Neural progenitor cell (in vitro differentiated cells): ENCODE data around the gene ZDHHC14. TPM values are rescaled to one million over a fixed set of nuclear protein-coding genes. Genes with fewer than 3 reads are reported as not detected.
"Not testable (repeated sequence)": the region's sequence is repeated elsewhere in the genome, so short reads cannot be mapped to it uniquely, and the experiment has no call there.

Experiments used
- DNase-seq: peaks from one replicate; pipeline ENCODE4 v3.0.0-alpha.2; 2016; ENCODE audit warnings: low spot score
- H2AFZ ChIP-seq: fragments of 200-600 bp; sonication (generic); replicated peaks from 2 replicates; pipeline ENCODE4 v1.6.1; 2016; ENCODE audit warnings: antibody characterized with exemption
- H3F3A ChIP-seq: fragments of 200-600 bp; sonication (generic); 2 replicates; pipeline ENCODE4 v1.6.1; 2016; ENCODE audit warnings: antibody characterized with exemption, low read depth
- H3K27ac ChIP-seq: fragments of 200-600 bp; sonication (generic); 2 replicates; pipeline ENCODE4 v1.5.1; 2016; ENCODE audit warnings: mild to moderate bottlenecking
- H3K27me3 ChIP-seq: fragments of 200-600 bp; sonication (generic); 2 replicates; pipeline ENCODE4 v1.6.1; 2016; ENCODE audit warnings: mild to moderate bottlenecking, moderate library complexity
- H3K36me3 ChIP-seq: fragments of 200-600 bp; sonication (generic); 2 replicates; pipeline ENCODE4 v1.5.1; 2016
- H3K4me1 ChIP-seq: fragments of 200-600 bp; sonication (generic); 2 replicates; pipeline ENCODE4 v1.6.1; 2016; ENCODE audit warnings: mixed run types
- H3K4me2 ChIP-seq: fragments of 200-600 bp; sonication (generic); 2 replicates; pipeline ENCODE4 v1.6.1; 2016
- H3K4me3 ChIP-seq: fragments of 200-600 bp; sonication (generic); 2 replicates; pipeline ENCODE4 v1.5.1; 2016
- H3K79me2 ChIP-seq: fragments of 200-600 bp; sonication (generic); 2 replicates; pipeline ENCODE4 v1.6.1; 2016; ENCODE audit warnings: low read depth
- H3K9ac ChIP-seq: fragments of 200-600 bp; sonication (generic); 2 replicates; pipeline ENCODE4 v1.6.1; 2016
- H3K9me3 ChIP-seq: fragments of 200-600 bp; sonication (generic); 2 replicates; pipeline ENCODE4 v1.5.1; 2016; ENCODE audit warnings: low read depth
- H4K20me1 ChIP-seq: fragments of 200-600 bp; sonication (generic); 2 replicates; pipeline ENCODE4 v1.6.1; 2016; ENCODE audit warnings: low read depth
- H3K27ac Mint-ChIP-seq: 3 replicates; pipeline ENCODE4 v1.8.0; 2021; ENCODE audit warnings: mixed read lengths
- H3K27me3 Mint-ChIP-seq: 2 replicates; pipeline ENCODE4 v1.8.0; 2022; ENCODE audit warnings: low read depth, mild to moderate bottlenecking, inconsistent platforms, moderate library complexity, mixed read lengths; ENCODE audit not compliant: insufficient read depth
- H3K36me3 Mint-ChIP-seq: 3 replicates; pipeline ENCODE4 v1.8.0; 2021; ENCODE audit warnings: mixed read lengths
- H3K4me1 Mint-ChIP-seq: 3 replicates; pipeline ENCODE4 v1.8.0; 2021; ENCODE audit warnings: mixed read lengths
- H3K4me3 Mint-ChIP-seq: 3 replicates; pipeline ENCODE4 v1.8.0; 2021; ENCODE audit warnings: mild to moderate bottlenecking, moderate library complexity, mixed read lengths
- H3K9me3 Mint-ChIP-seq: 3 replicates; pipeline ENCODE4 v1.8.0; 2020; ENCODE audit warnings: mixed read lengths
- CTCF ChIP-seq: fragments of 200-600 bp; sonication (generic); IDR thresholded peaks from 2 replicates; pipeline ENCODE4 v1.5.1; 2017; ENCODE audit warnings: antibody characterized with exemption, mild to moderate bottlenecking
- EZH2 ChIP-seq: fragments of 200-600 bp; sonication (generic); IDR thresholded peaks from 2 replicates; pipeline ENCODE4 v1.6.1; 2017; ENCODE audit warnings: antibody characterized with exemption, mild to moderate bottlenecking, moderate library complexity
- EZH2phosphoT487 ChIP-seq: fragments of 200-600 bp; sonication (generic); IDR thresholded peaks from 2 replicates; pipeline ENCODE4 v1.6.1; 2017; ENCODE audit warnings: antibody characterized with exemption
- total RNA-seq: library from RNA; depleted of rRNA; stranded (reverse); fragments of >200 nt; gene quantifications from 2 replicates; pipeline ENCODE4 v1.2.3, GENCODE V29; 2015; ENCODE audit warnings: low replicate concordance

ZDHHC14 gene
- total RNA-seq, 1 donor from 2014 or later = 14.5 TPM

GRCh38 chr6:157464653-157465535 lies 83.9 kb downstream of the ZDHHC14 start:
- Histone ChIP-seq H3K27ac (no peak overlapping the region), H3K27me3 (no peaks in the 10 kb centered on the region), H3K4me3 (no peak overlapping the region), H3K79me2 (no peaks in the 10 kb centered on the region), H3K9me3 (no peaks in the 10 kb centered on the region), H3K4me1 (peaks cover 25% of the 10 kb centered on the region), H3K4me2 (no peak overlapping the region), H3K9ac (no peak overlapping the region), H3F3A (no peaks in the 10 kb centered on the region), H2AFZ (no peak overlapping the region), H3K36me3 (no peaks in the 10 kb centered on the region), H4K20me1 (no peaks in the 10 kb centered on the region)
- Mint-ChIP-seq H3K4me1 (peaks cover 13% of the 10 kb centered on the region), H3K27ac (no peak overlapping the region), H3K27me3 (no peaks in the 10 kb centered on the region), H3K9me3 (no peaks in the 10 kb centered on the region), H3K4me3 (no peak overlapping the region), H3K36me3 (no peaks in the 10 kb centered on the region)
- DNase-seq = peak; percentile 36
- TF ChIP-seq EZH2 = no peak
- no peak for TF ChIP-seq EZH2phosphoT487

- H3K27me3 ChIP-seq = no peaks in the 10 kb centered on the region
- Mint-ChIP-seq H3K9me3 (no peaks in the 10 kb centered on the region), H3K36me3 (no peaks in the 10 kb centered on the region), H3K27ac (no peak overlapping the region), H3K4me1 (peaks cover 12% of the 10 kb centered on the region), H3K27me3 (no peaks in the 10 kb centered on the region), H3K4me3 (no peak overlapping the region)
- H3K4me1 ChIP-seq = peaks cover 25% of the 10 kb centered on the region
- H3K79me2 ChIP-seq = no peaks in the 10 kb centered on the region
- no peaks in the 10 kb centered on the region for H3F3A ChIP-seq
- no peak overlapping the region for H3K9ac ChIP-seq
- no peaks in the 10 kb centered on the region for H4K20me1 ChIP-seq
- no peak overlapping the region for H3K4me3 ChIP-seq
- no peaks in the 10 kb centered on the region for H3K36me3 ChIP-seq
- H2AFZ ChIP-seq = no peak overlapping the region
- no peak overlapping the region for H3K4me2 ChIP-seq
- no peak overlapping the region for H3K27ac ChIP-seq
- no peak for DNase-seq
- TF ChIP-seq EZH2 (no peak), CTCF (no peak), EZH2phosphoT487 (no peak)
- H3K9me3 ChIP-seq = no peaks in the 10 kb centered on the region
Observed at GRCh38 chr6:157466342-157466648, 85.3 kb downstream of the ZDHHC14 start.

DNA sequence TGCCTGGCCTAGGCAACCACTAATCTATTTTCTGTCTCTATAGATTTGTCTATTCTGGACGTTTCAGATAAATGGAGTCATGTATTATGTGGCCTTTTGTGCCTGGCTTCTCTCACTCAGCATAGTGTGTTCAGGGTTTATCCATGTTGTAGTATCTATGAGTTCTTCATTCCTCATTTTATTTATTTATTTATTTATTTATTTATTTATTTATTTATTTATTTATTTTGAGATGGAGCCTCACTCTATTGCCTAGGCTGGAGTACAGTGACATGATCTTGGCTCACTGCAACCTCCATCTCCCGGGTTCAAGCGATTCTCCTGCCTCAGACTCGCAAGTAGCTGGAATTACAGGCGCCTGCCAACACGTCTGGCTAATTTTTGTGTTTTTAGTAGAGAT lies 86.3 kb downstream of the ZDHHC14 start:
- H3K27me3 Mint-ChIP-seq, H4K20me1 ChIP-seq, H3K36me3 Mint-ChIP-seq, H3K4me3 Mint-ChIP-seq, H3K36me3 ChIP-seq, H3K27ac Mint-ChIP-seq, H2AFZ ChIP-seq, H3K79me2 ChIP-seq, H3K9ac ChIP-seq, H3K27me3 ChIP-seq, H3K9me3 ChIP-seq, H3K9me3 Mint-ChIP-seq, H3K27ac ChIP-seq, H3K4me3 ChIP-seq, H3K4me2 ChIP-seq, DNase-seq, H3F3A ChIP-seq: not testable (repeated sequence)
- peaks cover 19% of the 10 kb centered on the region for H3K4me1 ChIP-seq
- peaks cover 14% of the 10 kb centered on the region for H3K4me1 Mint-ChIP-seq

- Histone ChIP-seq H3K9me3 (no peaks in the 10 kb centered on the region), H3K27me3 (no peaks in the 10 kb centered on the region), H2AFZ (no peak overlapping the region), H3K4me2 (no peak overlapping the region), H3K27ac (no peak overlapping the region), H3K9ac (no peak overlapping the region), H3F3A (no peaks in the 10 kb centered on the region), H4K20me1 (no peaks in the 10 kb centered on the region), H3K4me1 (peaks cover 11% of the 10 kb centered on the region), H3K4me3 (no peak overlapping the region), H3K79me2 (no peaks in the 10 kb centered on the region), H3K36me3 (no peaks in the 10 kb centered on the region)
- Mint-ChIP-seq H3K27me3 (no peaks in the 10 kb centered on the region), H3K36me3 (no peaks in the 10 kb centered on the region), H3K4me1 (peaks cover 10% of the 10 kb centered on the region), H3K4me3 (no peak overlapping the region), H3K27ac (no peak overlapping the region), H3K9me3 (no peaks in the 10 kb centered on the region)
- no peak for DNase-seq
- no peak for TF ChIP-seq EZH2phosphoT487
- TF ChIP-seq CTCF = no peak
- no peak for TF ChIP-seq EZH2
Observed at GRCh38 chr6:157468054-157468453, 87.1 kb downstream of the ZDHHC14 start.
